Stomach (tissue), 4 donors: ENCODE measurements around the gene B3GNT8.

Experiments used
- CTCF ChIP-seq, 7 experiments: fragments of 450-650 bp in 4 of 7; fragments of 200-600 bp in 3 of 7; sonication (generic) in 3 of 7; IDR thresholded peaks; one replicate each; pipeline ENCODE4 v1.5.1; 2016 to 2019; ENCODE audit warnings: antibody characterized with exemption in 7 of 7, control low read depth in 2 of 7, mild to moderate bottlenecking in 1 of 7
- EP300 ChIP-seq: sonication (generic); formaldehyde crosslinking; IDR thresholded peaks from one replicate; pipeline ENCODE4 v1.6.1; 2017; ENCODE audit warnings: antibody characterized with exemption
- POLR2A ChIP-seq, 4 donors: fragments of 450-650 bp; IDR thresholded peaks; one replicate each; pipeline ENCODE4 v1.6.1; 2016; ENCODE audit warnings: antibody characterized with exemption in 4 of 4, control low read depth in 2 of 4, mild to moderate bottlenecking in 1 of 4, moderate library complexity in 1 of 4
- POLR2AphosphoS5 ChIP-seq, 3 donors: sonication (generic); formaldehyde crosslinking; IDR thresholded peaks; one replicate each; pipeline ENCODE4 v1.6.1; 2016; ENCODE audit warnings: antibody characterized with exemption in 3 of 3

DNA sequence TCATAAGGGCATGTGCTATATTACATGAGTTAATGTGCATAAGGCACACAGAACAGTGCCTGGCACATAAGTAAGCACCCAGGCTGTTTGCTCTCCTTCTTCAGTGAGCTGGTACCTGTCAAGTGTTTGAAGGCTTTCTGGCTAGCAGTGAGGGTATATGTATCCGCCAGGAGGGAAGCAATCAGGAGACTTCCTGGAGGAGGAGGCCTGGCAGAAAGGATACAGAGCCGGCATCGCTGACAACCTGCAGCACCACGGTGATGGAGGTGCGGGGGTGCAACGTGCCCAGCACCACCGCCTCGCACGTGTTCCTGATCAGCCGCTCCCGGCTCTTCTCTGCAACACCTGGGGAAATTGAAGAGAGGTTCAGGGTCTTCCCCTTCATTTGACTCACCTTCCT is 35.6 kb downstream of the B3GNT8 start:
- no peak for TF ChIP-seq POLR2A (IDR thresholded peaks at IDR 0.05)
- no peak for TF ChIP-seq CTCF (IDR thresholded peaks at IDR 0.05)
- no peak for TF ChIP-seq EP300
- no peak for TF ChIP-seq POLR2AphosphoS5 (IDR thresholded peaks at IDR 0.05)
